ENCODE results near the gene FETUB. TPM values are rescaled to one million over a fixed set of nuclear protein-coding genes. Genes with fewer than 3 reads are reported as not detected.

FETUB gene
- total and polyA plus RNA-seq, 2 of the 8 experiments (the other 6 are each of a cell fraction or from before 2014, with no cell fraction given) = 0.15 TPM; not detected in 1

- H3K27me3 ChIP-seq (replicated peaks in 1 of 4; ENCODE audit: control insufficient read depth in 3 of 4, extremely low read depth in 1 of 4, insufficient read depth in 3 of 4, low read length in 3 of 4) = no peaks in the 10 kb centered on the region; a peak in 1 of 7 replicates
Measured at GRCh38 chr3:186644683-186645082, 4.5 kb downstream of the FETUB start.

More at GRCh38 chr3:186644683-186645082, 4.5 kb downstream of the FETUB start:
- Histone ChIP-seq H2AFZ (ENCODE audit: low read length) (no peak overlapping the region), H3K79me1 (ENCODE audit: low read depth, low read length) (no peaks in the 10 kb centered on the region), H3K9ac (replicated peaks in 1 of 4; ENCODE audit: extremely low read depth in 1 of 4, low read depth in 3 of 4, low read length in 3 of 4) (no peak overlapping the region), H3K4me1 (replicated peaks in 1 of 4; ENCODE audit: control insufficient read depth in 3 of 4, insufficient read depth in 4 of 4, low read length in 3 of 4) (peaks cover 5 to 12% (median 8%) of the 10 kb centered on the region in 4 experiments; a peak in 5 of 7 replicates), H3K56ac (replicated peaks; ENCODE audit: insufficient read length, low read depth, low read length) (no peak overlapping the region), H2BK5ac (ENCODE audit: low read depth, low read length) (no peak overlapping the region), H2BK15ac (ENCODE audit: low read length) (no peak overlapping the region), H3K4ac (replicated peaks; ENCODE audit: insufficient read length, low read depth, low read length) (no peak overlapping the region), H4K8ac (ENCODE audit: extremely low read depth, insufficient read depth, low read length) (no peak overlapping the region), H4K91ac (replicated peaks; ENCODE audit: insufficient read length, low read length) (no peak overlapping the region), H3K4me2 (ENCODE audit: insufficient read depth in 1 of 2, low read depth in 2 of 2, low read length in 2 of 2) (no peak overlapping the region), H3K79me2 (ENCODE audit: control insufficient read depth in 1 of 2, insufficient read depth in 2 of 2, low read length in 2 of 2) (no peaks in the 10 kb centered on the region), H2AK5ac (ENCODE audit: low read depth, low read length) (no peak overlapping the region), H3K18ac (ENCODE audit: extremely low read depth, low read length) (no peak overlapping the region), H4K5ac (ENCODE audit: insufficient read length, low read depth, low read length) (no peak overlapping the region), H3K9me3 (ENCODE audit: insufficient read depth in 2 of 2, low read depth in 1 of 2, low read length in 1 of 2) (no peaks in the 10 kb centered on the region), H2BK20ac (ENCODE audit: low read length) (peak overlapping the region; percentile 8; the same call in 1 of the 2 replicates), H3K4me3 (ENCODE audit: extremely low read depth in 1 of 4, insufficient read depth in 2 of 4, low read depth in 3 of 4, low read length in 4 of 4) (no peak overlapping the region), H3K36me3 (ENCODE audit: control insufficient read depth in 2 of 4, insufficient read depth in 4 of 4, low read length in 3 of 4) (no peaks in the 10 kb centered on the region), H2BK12ac (ENCODE audit: low read depth, low read length) (peak overlapping the region; percentile 30; the same call in 1 of the 2 replicates), H3K23me2 (ENCODE audit: low read depth, low read length) (no peaks in the 10 kb centered on the region), H3K23ac (ENCODE audit: insufficient read length) (no peak overlapping the region), H3K14ac (ENCODE audit: insufficient read length) (no peak overlapping the region), H4K20me1 (replicated peaks in 1 of 2; ENCODE audit: control insufficient read depth in 1 of 2, insufficient read depth in 2 of 2, low read length in 2 of 2) (no peaks in the 10 kb centered on the region), H3K27ac (ENCODE audit: low read depth, low read length) (no peak overlapping the region), H2BK120ac (replicated peaks; ENCODE audit: low read depth, low read length) (no peak overlapping the region)
- peak in 1 of 2 experiments; percentile 33 for DNase-seq (ENCODE audit: low read depth in 1 of 2, low spot score in 2 of 2)
- 89% methylated on average over 3 of the region's 3 CpGs; no CpG with 5 or more reads in 1 of the 2 experiments for WGBS, 2 experiments (ENCODE audit: extremely low coverage in 1 of 2, insufficient coverage in 1 of 2, insufficient read length in 1 of 2, insufficient replicate concordance in 2 of 2, low coverage in 1 of 2, low lambda C conversion rate in 2 of 2, missing lambda C conversion rate in 1 of 2)
- CTCF ChIA-PET (ENCODE audit: partially characterized antibody) = interaction anchor here (0.5 to 3.3 kb wide), 6 partner anchors 9 to 30 kb away, joined by 4 to 15 read pairs (median 6); no protein-coding TSS in a partner anchor
- FAIRE-seq = no peak
- peak; percentile 74 for TF ChIP-seq CEBPB (IDR thresholded peaks at IDR 0.05; ENCODE audit: low read depth, low read length)
- no peak for TF ChIP-seq SIN3A (conservative IDR thresholded peaks at IDR 0.05 in 1 of 2, IDR thresholded peaks at IDR 0.05 in 1 of 2; ENCODE audit: low read depth in 1 of 2, low read length in 2 of 2)
- TF ChIP-seq KDM1A (IDR thresholded peaks at IDR 0.05; ENCODE audit: borderline replicate concordance, low read length) = no peak
- no peak for TF ChIP-seq SIRT6 (IDR thresholded peaks at IDR 0.05; ENCODE audit: low read length)
- POLR2A ChIA-PET (ENCODE audit: partially characterized antibody) = interaction anchor here (1.0 to 3.0 kb wide), 4 partner anchors 13 to 139 kb away, joined by 3 to 13 read pairs (median 4); partner anchors contain the start of gene EIF4A2
